ENCODE data around the gene NUTF2. TPM values are rescaled to one million over a fixed set of nuclear protein-coding genes. Genes with fewer than 3 reads are reported as not detected.

The NUTF2 gene
- total and polyA plus RNA-seq, 9 donors, result 35.9 to 105 (median 67.8) TPM

GRCh38 chr16:67803894-67804293 lies 42.8 kb upstream of the NUTF2 start:
- Histone ChIP-seq H3K4me3 (no peak overlapping the region), H3K4me1 (ENCODE audit: insufficient read depth) (peaks cover 6% of the 10 kb centered on the region), H3K36me3 (no peaks in the 10 kb centered on the region), H3K27ac (no peak overlapping the region), H3K27me3 (no peaks in the 10 kb centered on the region), H3K9me3 (no peaks in the 10 kb centered on the region)
- TF ChIP-seq EP300 (IDR thresholded peaks at IDR 0.05) (no peak), POLR2A (IDR thresholded peaks at IDR 0.05) (no peak), CTCF (IDR thresholded peaks at IDR 0.05) (no peak)
- no peak for DNase-seq
- 90 to 93% (median 93%) methylated on average over 3 of the region's 3 CpGs for WGBS, 3 donors
- intact Hi-C loops (cut with DNase I), result loop anchor here in 1 of 4 donors (10.0 kb wide), 1 partner anchor 129 kb away; no protein-coding TSS in a partner anchor

GRCh38 chr16:67804853-67805542 lies 41.7 kb upstream of the NUTF2 start:
- H3K27ac ChIP-seq, result no peak overlapping the region

GRCh38 chr16:67805718-67806427 lies 40.9 kb upstream of the NUTF2 start:
- peak in 2 of 5 donors; percentile 39 to 54 for DNase-seq
- intact Hi-C loops (cut with DNase I), result loop anchor here in 1 of 4 donors (10.0 kb wide), 1 partner anchor 131 kb away; no protein-coding TSS in a partner anchor
- no peaks in the 10 kb centered on the region for H3K36me3 ChIP-seq

More at GRCh38 chr16:67804853-67805542, 41.7 kb upstream of the NUTF2 start:
- TF ChIP-seq EP300 (IDR thresholded peaks at IDR 0.05), result no peak
- no peak for TF ChIP-seq POLR2A (IDR thresholded peaks at IDR 0.05)
- no peak for TF ChIP-seq CTCF (IDR thresholded peaks at IDR 0.05)
- 76 to 90% (median 82%) methylated on average over 4 of the region's 4 CpGs for WGBS, 3 donors
- peak overlapping the region; percentile 100 for H3K4me3 ChIP-seq
- H3K36me3 ChIP-seq, result no peaks in the 10 kb centered on the region
- no peaks in the 10 kb centered on the region for H3K27me3 ChIP-seq
- DNase-seq, result no peak
- no peaks in the 10 kb centered on the region for H3K9me3 ChIP-seq
- intact Hi-C loops (cut with DNase I), result loop anchor here in 1 of 4 donors (10.0 kb wide), 1 partner anchor 130 kb away; no protein-coding TSS in a partner anchor
- H3K4me1 ChIP-seq (ENCODE audit: insufficient read depth), result peaks cover 6% of the 10 kb centered on the region

More at GRCh38 chr16:67805718-67806427, 40.9 kb upstream of the NUTF2 start:
- peak in 1 of 3 donors; percentile 5 for TF ChIP-seq CTCF (IDR thresholded peaks at IDR 0.05)
- TF ChIP-seq POLR2A (IDR thresholded peaks at IDR 0.05), result no peak
- no peak for TF ChIP-seq EP300 (IDR thresholded peaks at IDR 0.05)
- Histone ChIP-seq H3K4me3 (peak overlapping the region; percentile 100), H3K9me3 (no peaks in the 10 kb centered on the region), H3K4me1 (ENCODE audit: insufficient read depth) (peaks cover 4% of the 10 kb centered on the region), H3K27me3 (no peaks in the 10 kb centered on the region), H3K27ac (peak overlapping the region; percentile 29 to 71)
- 0 to 1% (median 1%) methylated on average over 26 of the region's 26 CpGs for WGBS, 3 donors
